HEK293 (cell line): ENCODE measurements around the gene PAK4.
"Not testable (repeated sequence)": the region's sequence is repeated elsewhere in the genome, so short reads cannot be mapped to it uniquely, and the experiment has no call there.

Experiments
- MEIS1 ChIP-seq: sonication (generic); formaldehyde crosslinking; IDR thresholded peaks from 2 replicates; pipeline ENCODE4 v1.8.1; 2022; ENCODE audit warnings: missing genetic modification reagents, mild to moderate bottlenecking, borderline replicate concordance
- YY1 ChIP-seq: fragments of 450-650 bp; formaldehyde crosslinking; IDR thresholded peaks from 2 replicates; pipeline ENCODE4 v1.5.1; 2018; ENCODE audit warnings: missing biosample characterization, missing genetic modification characterization
- ZEB2 ChIP-seq: fragments of 450-650 bp; formaldehyde crosslinking; IDR thresholded peaks from 2 replicates; pipeline ENCODE4 v1.5.1; 2016; ENCODE audit warnings: missing biosample characterization, missing genetic modification characterization
- ZNF114 ChIP-seq: fragments of 450-650 bp; formaldehyde crosslinking; IDR thresholded peaks from 2 replicates; pipeline ENCODE4 v1.5.0; 2017; ENCODE audit warnings: missing biosample characterization, missing genetic modification characterization
- ZNF133 ChIP-seq: fragments of 450-650 bp; formaldehyde crosslinking; IDR thresholded peaks from 2 replicates; pipeline ENCODE4 v1.5.1; 2016; ENCODE audit warnings: missing biosample characterization, missing genetic modification characterization
- ZNF24 ChIP-seq: fragments of 450-650 bp; formaldehyde crosslinking; IDR thresholded peaks from 2 replicates; pipeline ENCODE4 v1.5.1; 2016; ENCODE audit warnings: missing biosample characterization, missing genetic modification characterization
- ZNF274 ChIP-seq, 2 experiments: fragments of 200-500 bp in 1 of 2; fragments of 450-650 bp in 1 of 2; sonication (Bioruptor generic) in 1 of 2; formaldehyde crosslinking in 1 of 2; IDR thresholded peaks; 2 replicates each; pipeline versions ENCODE4 v1.5.1 to v1.6.1; 2014 to 2016; ENCODE audit warnings: borderline replicate concordance in 1 of 2, inconsistent platforms in 1 of 2, low read length in 1 of 2, missing biosample characterization in 1 of 2, missing genetic modification characterization in 1 of 2
- ZNF311 ChIP-seq: fragments of 450-650 bp; formaldehyde crosslinking; IDR thresholded peaks from 2 replicates; pipeline ENCODE4 v1.5.1; 2017; ENCODE audit warnings: missing biosample characterization, missing genetic modification characterization, borderline replicate concordance
- ZNF561 ChIP-seq: fragments of 450-650 bp; IDR thresholded peaks from 2 replicates; pipeline ENCODE4 v1.5.1; 2018; ENCODE audit warnings: missing biosample characterization, missing genetic modification characterization, borderline replicate concordance
- ZSCAN23 ChIP-seq: fragments of 450-650 bp; formaldehyde crosslinking; IDR thresholded peaks from 2 replicates; pipeline ENCODE4 v1.5.1; 2016; ENCODE audit warnings: missing biosample characterization, missing genetic modification characterization
- TF ChIP-seq, protein P1 (sequence below): fragments of 450-650 bp; formaldehyde crosslinking; IDR thresholded peaks from 2 replicates; pipeline ENCODE4 v1.5.1; 2016; ENCODE audit warnings: missing biosample characterization, missing genetic modification characterization
- TF ChIP-seq, protein P2 (sequence below): fragments of 450-650 bp; formaldehyde crosslinking; IDR thresholded peaks from 2 replicates; pipeline ENCODE4 v1.5.1; 2016; ENCODE audit warnings: missing biosample characterization, missing genetic modification characterization
- TF ChIP-seq, protein P3 (sequence below): fragments of 450-650 bp; formaldehyde crosslinking; IDR thresholded peaks from 2 replicates; pipeline ENCODE4 v1.5.1; 2016; ENCODE audit warnings: missing biosample characterization, missing genetic modification characterization, low read depth
- TF ChIP-seq, protein P4 (sequence below): fragments of 450-650 bp; formaldehyde crosslinking; conservative IDR thresholded peaks from 2 replicates; pipeline ENCODE4 v1.5.1; 2016; ENCODE audit warnings: low read depth, missing biosample characterization, missing genetic modification characterization

DNA sequence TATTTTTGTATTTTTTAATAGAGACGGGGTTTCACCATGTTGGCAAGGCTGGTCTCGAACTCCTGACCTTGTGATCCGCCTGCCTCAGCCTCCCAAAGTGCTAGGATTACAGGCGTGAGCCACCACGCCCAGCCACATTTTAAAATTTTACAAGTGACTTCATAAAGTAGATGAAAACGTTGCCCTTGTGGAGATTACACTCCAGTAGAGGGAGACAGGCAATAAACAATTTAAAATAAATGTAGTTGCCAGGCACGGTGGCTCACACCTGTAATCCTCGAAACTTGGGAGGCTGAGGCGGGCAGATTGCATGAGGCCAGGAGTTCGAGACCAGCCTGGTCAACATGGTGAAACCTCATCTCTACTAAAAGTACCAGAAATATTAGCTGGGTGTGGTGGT, 93.5 kb downstream of the PAK4 start:
- not testable (repeated sequence) for TF ChIP-seq ZNF24 (tag by site-specific recombination); ZNF274 (IDR thresholded peaks at IDR 0.05; ENCODE audit: low read length); ZNF274 (tag by site-specific recombination; IDR thresholded peaks at IDR 0.05; ENCODE audit: borderline replicate concordance); ZNF311 (tag by site-specific recombination); ZNF561 (tag by site-specific recombination); YY1 (tag by site-specific recombination); ZEB2 (tag by site-specific recombination); ZSCAN23 (tag by site-specific recombination); MEIS1 (CRISPR knock-in tag); ZNF133 (tag by site-specific recombination); ZNF114 (tag by site-specific recombination)
- TF ChIP-seq, protein P1, sequence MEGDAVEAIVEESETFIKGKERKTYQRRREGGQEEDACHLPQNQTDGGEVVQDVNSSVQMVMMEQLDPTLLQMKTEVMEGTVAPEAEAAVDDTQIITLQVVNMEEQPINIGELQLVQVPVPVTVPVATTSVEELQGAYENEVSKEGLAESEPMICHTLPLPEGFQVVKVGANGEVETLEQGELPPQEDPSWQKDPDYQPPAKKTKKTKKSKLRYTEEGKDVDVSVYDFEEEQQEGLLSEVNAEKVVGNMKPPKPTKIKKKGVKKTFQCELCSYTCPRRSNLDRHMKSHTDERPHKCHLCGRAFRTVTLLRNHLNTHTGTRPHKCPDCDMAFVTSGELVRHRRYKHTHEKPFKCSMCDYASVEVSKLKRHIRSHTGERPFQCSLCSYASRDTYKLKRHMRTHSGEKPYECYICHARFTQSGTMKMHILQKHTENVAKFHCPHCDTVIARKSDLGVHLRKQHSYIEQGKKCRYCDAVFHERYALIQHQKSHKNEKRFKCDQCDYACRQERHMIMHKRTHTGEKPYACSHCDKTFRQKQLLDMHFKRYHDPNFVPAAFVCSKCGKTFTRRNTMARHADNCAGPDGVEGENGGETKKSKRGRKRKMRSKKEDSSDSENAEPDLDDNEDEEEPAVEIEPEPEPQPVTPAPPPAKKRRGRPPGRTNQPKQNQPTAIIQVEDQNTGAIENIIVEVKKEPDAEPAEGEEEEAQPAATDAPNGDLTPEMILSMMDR: not testable (repeated sequence)
- TF ChIP-seq, protein P2, sequence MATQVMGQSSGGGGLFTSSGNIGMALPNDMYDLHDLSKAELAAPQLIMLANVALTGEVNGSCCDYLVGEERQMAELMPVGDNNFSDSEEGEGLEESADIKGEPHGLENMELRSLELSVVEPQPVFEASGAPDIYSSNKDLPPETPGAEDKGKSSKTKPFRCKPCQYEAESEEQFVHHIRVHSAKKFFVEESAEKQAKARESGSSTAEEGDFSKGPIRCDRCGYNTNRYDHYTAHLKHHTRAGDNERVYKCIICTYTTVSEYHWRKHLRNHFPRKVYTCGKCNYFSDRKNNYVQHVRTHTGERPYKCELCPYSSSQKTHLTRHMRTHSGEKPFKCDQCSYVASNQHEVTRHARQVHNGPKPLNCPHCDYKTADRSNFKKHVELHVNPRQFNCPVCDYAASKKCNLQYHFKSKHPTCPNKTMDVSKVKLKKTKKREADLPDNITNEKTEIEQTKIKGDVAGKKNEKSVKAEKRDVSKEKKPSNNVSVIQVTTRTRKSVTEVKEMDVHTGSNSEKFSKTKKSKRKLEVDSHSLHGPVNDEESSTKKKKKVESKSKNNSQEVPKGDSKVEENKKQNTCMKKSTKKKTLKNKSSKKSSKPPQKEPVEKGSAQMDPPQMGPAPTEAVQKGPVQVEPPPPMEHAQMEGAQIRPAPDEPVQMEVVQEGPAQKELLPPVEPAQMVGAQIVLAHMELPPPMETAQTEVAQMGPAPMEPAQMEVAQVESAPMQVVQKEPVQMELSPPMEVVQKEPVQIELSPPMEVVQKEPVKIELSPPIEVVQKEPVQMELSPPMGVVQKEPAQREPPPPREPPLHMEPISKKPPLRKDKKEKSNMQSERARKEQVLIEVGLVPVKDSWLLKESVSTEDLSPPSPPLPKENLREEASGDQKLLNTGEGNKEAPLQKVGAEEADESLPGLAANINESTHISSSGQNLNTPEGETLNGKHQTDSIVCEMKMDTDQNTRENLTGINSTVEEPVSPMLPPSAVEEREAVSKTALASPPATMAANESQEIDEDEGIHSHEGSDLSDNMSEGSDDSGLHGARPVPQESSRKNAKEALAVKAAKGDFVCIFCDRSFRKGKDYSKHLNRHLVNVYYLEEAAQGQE (tag by site-specific recombination): not testable (repeated sequence)
- TF ChIP-seq, protein P3, sequence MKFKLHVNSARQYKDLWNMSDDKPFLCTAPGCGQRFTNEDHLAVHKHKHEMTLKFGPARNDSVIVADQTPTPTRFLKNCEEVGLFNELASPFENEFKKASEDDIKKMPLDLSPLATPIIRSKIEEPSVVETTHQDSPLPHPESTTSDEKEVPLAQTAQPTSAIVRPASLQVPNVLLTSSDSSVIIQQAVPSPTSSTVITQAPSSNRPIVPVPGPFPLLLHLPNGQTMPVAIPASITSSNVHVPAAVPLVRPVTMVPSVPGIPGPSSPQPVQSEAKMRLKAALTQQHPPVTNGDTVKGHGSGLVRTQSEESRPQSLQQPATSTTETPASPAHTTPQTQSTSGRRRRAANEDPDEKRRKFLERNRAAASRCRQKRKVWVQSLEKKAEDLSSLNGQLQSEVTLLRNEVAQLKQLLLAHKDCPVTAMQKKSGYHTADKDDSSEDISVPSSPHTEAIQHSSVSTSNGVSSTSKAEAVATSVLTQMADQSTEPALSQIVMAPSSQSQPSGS: not testable (repeated sequence)
- TF ChIP-seq, protein P4, sequence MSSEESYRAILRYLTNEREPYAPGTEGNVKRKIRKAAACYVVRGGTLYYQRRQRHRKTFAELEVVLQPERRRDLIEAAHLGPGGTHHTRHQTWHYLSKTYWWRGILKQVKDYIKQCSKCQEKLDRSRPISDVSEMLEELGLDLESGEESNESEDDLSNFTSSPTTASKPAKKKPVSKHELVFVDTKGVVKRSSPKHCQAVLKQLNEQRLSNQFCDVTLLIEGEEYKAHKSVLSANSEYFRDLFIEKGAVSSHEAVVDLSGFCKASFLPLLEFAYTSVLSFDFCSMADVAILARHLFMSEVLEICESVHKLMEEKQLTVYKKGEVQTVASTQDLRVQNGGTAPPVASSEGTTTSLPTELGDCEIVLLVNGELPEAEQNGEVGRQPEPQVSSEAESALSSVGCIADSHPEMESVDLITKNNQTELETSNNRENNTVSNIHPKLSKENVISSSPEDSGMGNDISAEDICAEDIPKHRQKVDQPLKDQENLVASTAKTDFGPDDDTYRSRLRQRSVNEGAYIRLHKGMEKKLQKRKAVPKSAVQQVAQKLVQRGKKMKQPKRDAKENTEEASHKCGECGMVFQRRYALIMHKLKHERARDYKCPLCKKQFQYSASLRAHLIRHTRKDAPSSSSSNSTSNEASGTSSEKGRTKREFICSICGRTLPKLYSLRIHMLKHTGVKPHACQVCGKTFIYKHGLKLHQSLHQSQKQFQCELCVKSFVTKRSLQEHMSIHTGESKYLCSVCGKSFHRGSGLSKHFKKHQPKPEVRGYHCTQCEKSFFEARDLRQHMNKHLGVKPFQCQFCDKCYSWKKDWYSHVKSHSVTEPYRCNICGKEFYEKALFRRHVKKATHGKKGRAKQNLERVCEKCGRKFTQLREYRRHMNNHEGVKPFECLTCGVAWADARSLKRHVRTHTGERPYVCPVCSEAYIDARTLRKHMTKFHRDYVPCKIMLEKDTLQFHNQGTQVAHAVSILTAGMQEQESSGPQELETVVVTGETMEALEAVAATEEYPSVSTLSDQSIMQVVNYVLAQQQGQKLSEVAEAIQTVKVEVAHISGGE (tag by site-specific recombination): not testable (repeated sequence)
